T-helper 1 cell (primary cell): ENCODE results near the gene SEZ6L.
"Not testable (repeated sequence)": the region's sequence is repeated elsewhere in the genome, so short reads cannot be mapped to it uniquely, and the experiment has no call there.

ENCODE experiments used
- DNase-seq, 5 donors: peaks; one replicate each; pipeline ENCODE4 v3.0.0-alpha.2; 2012 to 2020

SEZ6L gene

GRCh38 chr22:26391091-26391490 is 221.8 kb downstream of the SEZ6L start:
- no peak for DNase-seq

GRCh38 chr22:26391623-26392022 is 222.4 kb downstream of the SEZ6L start:
- DNase-seq, result no peak

DNA sequence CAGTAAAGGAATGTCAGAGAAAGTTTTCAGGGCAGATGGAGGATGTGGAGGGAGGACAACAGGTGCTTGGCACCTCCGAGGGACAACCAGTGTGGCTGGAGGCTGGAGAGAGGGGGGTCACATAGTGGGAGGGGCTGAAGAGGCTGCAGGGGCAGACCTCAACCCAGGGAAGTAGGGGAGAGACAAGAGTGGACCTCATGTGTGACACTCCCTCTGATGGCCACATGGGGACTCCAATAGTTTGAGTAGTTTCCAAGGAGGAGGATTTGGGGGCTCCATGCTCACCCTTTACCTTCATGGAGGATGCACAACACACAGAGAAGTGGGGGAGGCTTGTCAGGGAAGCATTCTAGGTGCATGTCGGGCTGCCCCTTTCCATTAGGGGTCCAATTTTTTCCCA is 224.7 kb downstream of the SEZ6L start:
- DNase-seq, result no peak

DNA sequence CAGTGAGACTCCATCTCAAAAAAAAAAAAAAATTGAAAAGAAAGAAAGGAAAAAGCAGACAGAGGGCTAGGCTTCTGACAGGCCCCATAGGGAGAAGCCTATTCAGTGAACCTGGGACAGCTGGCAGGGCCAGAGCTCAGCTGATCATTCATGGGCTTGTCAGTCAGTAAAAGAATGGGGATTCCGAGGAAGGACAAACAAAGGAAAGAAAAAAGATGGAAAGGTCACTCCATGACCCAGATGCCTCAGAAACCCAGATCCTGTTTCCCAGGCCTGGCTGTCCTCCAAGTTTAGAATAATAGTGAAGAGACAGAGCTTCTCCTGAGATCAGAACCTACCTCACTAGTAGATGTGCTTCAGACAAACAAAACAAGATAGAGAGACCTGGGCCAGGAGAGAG is 225.5 kb downstream of the SEZ6L start:
- DNase-seq, result no peak

GRCh38 chr22:26395926-26396325 is 226.7 kb downstream of the SEZ6L start:
- no peak for DNase-seq

- peak; percentile 14 to 59 (median 23) for DNase-seq
Observed at GRCh38 chr22:26398741-26399153, 229.5 kb downstream of the SEZ6L start.

DNA sequence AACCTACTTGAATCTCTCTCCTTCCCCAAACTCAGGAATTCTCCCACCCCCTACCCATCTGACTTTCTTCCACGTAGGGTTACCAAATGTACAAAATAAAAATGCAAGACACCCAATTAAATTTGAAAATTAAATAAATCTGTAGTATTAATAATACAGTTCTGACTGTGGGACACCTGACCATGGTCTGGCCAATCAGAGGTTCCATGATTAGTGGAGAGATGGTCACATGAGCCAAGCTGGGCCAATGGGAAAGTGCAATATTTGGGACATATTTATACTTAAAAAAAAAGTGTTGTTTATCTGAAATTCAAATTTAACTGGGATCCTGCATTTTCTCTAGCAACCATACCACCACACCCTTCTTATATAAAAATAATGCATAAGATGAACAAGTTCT is 230.0 kb downstream of the SEZ6L start:
- DNase-seq, result no peak

GRCh38 chr22:26401726-26402125 is 232.5 kb downstream of the SEZ6L start:
- no peak for DNase-seq

GRCh38 chr22:26404851-26405421 is 235.7 kb downstream of the SEZ6L start:
- DNase-seq, result no peak

DNA sequence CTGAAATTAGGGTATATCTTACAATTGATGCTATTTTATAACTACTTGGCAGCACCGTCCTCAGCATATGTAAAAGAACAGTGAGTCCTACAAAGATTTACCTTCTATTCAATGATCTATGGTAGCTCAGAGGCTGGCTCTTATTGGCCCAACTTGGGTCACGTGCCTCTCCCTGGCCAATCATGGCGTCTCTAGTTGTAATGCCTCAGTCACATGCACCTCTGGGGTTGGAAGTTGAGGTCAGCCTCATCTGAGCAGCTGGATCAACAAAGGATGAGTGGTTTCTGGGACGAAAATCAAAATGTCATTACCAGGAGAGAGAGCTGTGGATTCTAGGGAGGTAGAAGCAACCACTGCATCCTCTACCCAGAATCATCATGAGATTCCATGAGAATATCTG is 236.9 kb downstream of the SEZ6L start:
- no peak for DNase-seq

- not testable (repeated sequence) for DNase-seq
Observed at GRCh38 chr22:26408562-26409220, 239.4 kb downstream of the SEZ6L start.

DNA sequence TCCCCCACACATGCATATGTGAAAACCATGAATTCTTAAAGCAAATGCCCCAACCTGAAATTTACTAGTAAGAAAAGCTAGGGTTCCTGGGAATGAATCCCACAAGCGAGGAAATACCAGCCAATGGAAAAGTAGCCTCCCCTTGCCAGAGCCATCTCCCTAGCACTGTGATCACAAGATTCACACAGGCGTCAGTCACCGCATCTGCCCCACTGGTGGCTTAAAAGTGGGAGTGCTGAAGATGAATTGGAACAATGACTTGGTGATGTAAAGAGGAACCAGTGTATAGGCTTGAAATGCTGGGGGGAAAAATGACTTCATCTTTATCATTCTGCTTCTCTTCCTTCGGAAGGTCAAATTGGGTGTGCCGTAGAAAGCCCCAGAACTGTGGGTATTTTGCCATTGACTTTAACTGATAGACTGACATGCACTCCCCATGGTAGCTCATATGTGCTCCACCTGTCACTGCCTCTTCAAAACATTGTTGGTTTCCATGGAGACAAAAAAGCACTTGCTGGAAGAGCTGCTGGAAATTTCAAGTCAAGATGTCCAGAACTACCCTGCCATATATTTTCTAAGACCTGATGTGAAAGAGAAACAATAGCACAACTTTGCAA is 240.6 kb downstream of the SEZ6L start:
- no peak for DNase-seq

- no peak for DNase-seq
Observed at GRCh38 chr22:26410386-26410785, 241.1 kb downstream of the SEZ6L start.

DNA sequence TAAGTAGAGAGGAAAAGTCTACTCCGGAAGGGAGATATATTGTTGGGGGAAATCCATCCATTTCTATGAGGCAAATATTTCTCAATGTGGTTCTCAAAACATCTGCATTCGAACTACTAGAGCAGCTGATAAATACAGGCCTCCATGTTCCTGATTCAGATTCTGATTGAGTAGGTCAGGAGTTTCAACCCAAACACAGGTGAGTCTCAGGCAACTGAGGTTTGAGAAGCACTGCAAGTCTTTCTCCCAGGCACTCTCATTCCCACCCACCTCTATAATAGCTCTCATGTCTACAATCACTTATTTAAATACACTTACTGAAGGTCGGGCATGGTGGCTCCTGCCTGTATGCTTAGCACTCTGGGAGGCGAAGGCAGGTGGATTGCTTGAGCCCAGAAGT is 245.1 kb downstream of the SEZ6L start:
- no peak for DNase-seq

GRCh38 chr22:26416256-26416655 is 247.0 kb downstream of the SEZ6L start:
- no peak for DNase-seq

DNA sequence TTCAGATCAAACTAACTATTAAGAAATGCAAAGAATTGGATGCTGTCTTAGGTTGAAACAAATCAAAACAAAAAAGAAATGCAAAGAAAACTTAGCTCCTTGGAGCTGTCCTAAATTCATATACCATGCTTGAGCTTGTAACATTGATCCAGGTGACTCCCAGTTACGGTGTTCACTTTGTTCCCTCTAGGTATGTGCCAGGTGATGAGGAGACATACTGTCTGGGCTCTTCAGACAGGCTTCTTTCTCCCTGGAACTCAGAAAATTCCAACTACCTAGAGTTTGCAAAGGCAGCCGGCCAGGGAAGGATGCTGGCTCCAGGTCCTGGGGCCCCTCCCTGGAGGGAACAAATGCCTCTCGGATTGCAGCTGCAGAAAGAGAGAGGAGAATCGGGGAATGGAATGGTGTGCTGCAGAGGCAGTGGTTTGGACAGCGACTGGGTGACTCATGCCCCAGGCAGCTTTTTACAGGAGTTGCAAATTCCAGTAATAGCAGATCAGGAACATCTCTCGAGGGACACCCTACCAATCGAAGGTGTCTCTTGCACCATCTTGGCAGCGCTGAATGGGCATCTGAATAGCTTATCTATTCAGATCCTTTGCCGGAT is 247.5 kb downstream of the SEZ6L start:
- DNase-seq, result no peak

DNA sequence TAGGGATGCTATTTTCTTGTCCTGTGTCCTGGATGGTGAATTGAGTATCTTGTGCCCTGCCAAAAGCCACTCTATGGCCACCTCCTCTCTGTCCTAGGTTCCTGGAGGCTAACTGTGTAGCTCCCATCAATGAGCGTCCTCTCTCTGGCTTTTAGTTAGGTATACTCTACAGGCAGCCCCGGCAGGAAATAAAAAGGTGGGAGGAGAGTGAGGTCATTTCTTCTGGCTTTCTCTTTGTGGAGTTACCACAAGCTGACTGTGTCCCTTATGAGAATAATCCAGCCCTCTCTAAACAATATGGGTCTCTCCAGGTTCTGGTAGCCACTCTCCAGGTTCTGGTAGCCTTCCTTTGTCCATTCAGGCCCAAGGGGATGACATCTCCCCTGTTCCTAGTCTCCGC is 248.1 kb downstream of the SEZ6L start:
- DNase-seq, result no peak

DNA sequence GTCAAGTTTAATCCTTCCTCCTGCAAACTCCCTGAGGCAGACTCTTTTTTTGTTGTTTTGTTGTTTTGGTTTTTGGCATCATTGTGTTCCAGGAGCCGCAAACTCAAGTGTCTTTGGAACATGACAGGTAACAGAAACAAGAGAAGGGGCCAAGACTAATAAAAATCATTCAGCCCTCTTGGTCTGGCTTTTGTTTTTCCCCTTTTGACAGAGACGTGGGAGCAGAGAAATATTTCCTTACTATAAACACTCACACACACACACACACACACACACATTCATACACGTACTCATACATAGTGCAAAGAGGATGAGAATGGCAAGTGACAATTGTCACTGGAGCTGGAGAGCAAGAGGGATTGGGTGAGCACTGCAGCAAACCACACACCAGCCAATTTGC is 249.4 kb downstream of the SEZ6L start:
- no peak for DNase-seq

DNA sequence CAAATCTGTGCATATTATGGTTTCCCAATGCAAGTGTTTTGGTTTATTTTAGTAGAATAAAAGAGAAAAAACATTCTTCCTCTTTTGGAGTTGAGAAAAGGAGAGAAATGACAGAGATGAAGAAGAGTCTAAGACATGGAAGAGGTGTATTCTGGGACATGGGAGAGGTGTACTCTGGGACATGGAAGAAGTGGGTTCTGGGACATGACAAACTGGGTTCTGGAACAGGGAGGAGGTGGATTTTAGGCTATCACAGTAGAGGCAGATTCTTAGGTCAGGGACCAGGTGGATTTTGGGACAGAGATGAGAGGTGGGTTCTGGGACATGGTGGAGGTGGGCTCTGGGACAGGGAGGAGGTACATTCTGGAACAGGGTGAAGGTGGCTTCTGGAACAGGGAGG is 257.7 kb downstream of the SEZ6L start:
- no peak for DNase-seq

GRCh38 chr22:26428515-26429457 is 259.5 kb downstream of the SEZ6L start, which contains the start of gene ASPHD2:
ASPHD2 (plus strand) TSS chr22:26429260; CDS start chr22:26433616, 4,356 bp downstream.
- DNase-seq, result peak; percentile 68 to 87 (median 71)

GRCh38 chr22:26429458-26430286 is 260.4 kb downstream of the SEZ6L start:
- DNase-seq, result peak in 1 of 5 donors; percentile 15

- DNase-seq, result peak in 1 of 5 donors; percentile 37
Observed at GRCh38 chr22:26430600-26430999, 261.3 kb downstream of the SEZ6L start.
